Measurements from ENCODE around the gene FGB.

Gene FGB

DNA sequence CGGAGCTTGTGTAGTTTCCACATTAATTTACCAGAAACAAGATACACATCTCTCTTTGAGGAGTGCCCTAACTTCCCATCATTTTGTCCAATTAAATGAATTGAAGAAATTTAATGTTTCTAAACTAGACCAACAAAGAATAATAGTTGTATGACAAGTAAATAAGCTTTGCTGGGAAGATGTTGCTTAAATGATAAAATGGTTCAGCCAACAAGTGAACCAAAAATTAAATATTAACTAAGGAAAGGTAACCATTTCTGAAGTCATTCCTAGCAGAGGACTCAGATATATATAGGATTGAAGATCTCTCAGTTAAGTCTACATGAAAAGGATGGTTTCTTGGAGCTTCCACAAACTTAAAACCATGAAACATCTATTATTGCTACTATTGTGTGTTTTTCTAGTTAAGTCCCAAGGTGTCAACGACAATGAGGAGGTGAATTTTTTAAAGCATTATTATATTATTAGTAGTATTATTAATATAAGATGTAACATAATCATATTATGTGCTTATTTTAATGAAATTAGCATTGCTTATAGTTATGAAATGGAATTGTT lies at the start of gene FGB:
TSS of gene FGB (plus strand) at position 315 of the 558 bp plus-strand sequence. CDS start at position 323, 8 bp downstream.
- TF ChIP-seq POLR2A (IDR thresholded peaks at IDR 0.05; ENCODE audit: low read length) (no peak), GATA1 (IDR thresholded peaks at IDR 0.05; ENCODE audit: low read depth, low read length) (no peak)
- no peak for DNase-seq

DNA sequence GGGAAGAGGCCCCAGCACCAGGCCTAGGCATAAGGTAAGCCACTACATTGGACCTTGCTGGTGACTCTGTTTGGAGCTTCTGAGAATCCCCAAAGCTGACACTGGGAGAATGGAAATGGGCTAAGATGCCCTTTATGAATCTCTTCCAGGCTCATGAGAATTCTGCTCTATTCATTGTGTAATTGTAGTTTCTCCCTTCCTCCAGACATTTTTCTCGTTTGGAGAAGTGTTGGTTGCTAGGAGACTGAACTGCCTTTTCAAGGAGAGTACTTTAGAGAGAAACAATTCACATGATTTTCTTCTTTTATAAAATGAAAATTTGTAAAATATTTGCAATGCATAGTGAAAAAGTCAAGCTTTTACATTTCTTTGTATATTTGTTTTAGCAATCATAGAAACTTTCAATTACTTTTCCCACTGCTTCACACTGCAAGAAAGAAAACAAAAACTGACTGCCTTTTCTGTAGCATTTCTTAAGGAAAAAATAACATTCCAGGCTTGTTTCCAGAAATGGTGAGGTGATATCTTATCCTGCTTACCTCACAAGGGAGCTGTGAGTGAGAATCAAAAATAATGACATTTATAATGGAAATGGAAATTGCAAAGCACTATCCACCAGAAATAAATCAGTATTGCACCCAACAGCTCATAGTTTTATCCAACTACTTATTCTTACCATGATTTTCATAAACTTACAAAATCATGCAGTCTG lies 46.3 kb upstream of the FGB start:
- DNase-seq = no peak
- TF ChIP-seq POLR2A (IDR thresholded peaks at IDR 0.05; ENCODE audit: low read length) (no peak), GATA1 (IDR thresholded peaks at IDR 0.05; ENCODE audit: low read depth, low read length) (no peak)

DNA sequence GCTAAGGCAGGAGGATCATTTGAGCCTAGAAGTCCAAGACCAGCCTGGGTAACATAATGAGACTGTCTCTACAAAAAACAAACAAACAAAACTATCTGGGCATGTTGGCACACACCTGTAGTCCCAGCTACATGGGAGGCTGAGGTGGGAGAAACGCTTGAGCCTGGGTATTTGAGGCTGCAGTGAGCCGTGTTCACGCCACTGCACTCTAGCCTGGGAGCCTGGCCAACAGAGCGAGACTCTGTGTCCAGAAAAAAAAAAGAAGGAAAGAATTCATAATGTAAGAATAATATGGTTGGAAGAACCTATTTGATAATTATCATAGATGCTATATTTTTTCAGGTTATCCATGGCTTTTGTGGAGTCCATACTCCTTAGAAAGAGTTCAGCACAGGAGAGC lies 45.2 kb upstream of the FGB start:
- DNase-seq = no peak

DNA sequence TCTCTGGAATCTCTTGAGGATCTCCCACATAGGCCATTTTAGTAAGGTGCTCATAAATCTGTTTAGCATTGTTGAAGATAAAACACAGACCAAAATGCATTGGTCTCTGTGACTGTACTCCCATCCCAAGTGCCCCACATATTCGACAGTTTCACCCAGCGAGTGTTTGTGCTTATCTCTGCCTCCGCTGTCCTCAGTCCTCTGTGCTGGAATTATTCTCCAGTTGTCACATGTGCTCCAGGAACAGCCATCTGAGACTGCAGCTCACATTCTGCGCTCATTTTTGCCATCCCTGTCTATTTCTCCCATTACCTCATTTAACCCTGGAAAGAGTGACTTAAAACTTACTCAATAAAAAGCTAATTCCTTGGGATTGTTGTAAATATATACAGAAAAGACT lies 43.6 kb upstream of the FGB start:
- no peak for DNase-seq

More for the DNA sequence above, 45.2 kb upstream of the FGB start:
- TF ChIP-seq GATA1 (IDR thresholded peaks at IDR 0.05; ENCODE audit: low read depth, low read length) (no peak), POLR2A (IDR thresholded peaks at IDR 0.05; ENCODE audit: low read length) (no peak)

DNA sequence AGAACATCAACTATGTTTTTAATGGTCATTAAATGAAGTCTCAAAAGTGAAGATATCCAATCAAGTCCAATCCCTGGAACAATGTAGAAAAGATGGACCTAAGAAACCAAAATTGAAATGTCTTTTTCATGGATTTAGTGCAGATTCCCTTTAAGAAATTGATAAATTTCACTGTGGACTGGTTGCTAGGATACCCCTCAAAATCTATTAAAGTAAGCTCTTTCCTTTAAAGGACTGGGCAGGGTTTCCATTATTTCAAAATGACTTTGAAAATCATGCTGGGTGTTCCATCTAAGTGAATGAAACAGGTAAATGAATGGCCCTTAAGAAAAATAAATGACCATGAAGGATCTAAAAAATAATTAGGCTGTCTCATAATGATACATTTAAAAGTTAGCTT lies 41.2 kb upstream of the FGB start:
- no peak for TF ChIP-seq GATA1 (IDR thresholded peaks at IDR 0.05; ENCODE audit: low read depth, low read length)
- no peak for TF ChIP-seq POLR2A (IDR thresholded peaks at IDR 0.05; ENCODE audit: low read length)
- DNase-seq = no peak

More for the DNA sequence above, 43.6 kb upstream of the FGB start:
- TF ChIP-seq POLR2A (IDR thresholded peaks at IDR 0.05; ENCODE audit: low read length) = no peak
- no peak for TF ChIP-seq GATA1 (IDR thresholded peaks at IDR 0.05; ENCODE audit: low read depth, low read length)

DNA sequence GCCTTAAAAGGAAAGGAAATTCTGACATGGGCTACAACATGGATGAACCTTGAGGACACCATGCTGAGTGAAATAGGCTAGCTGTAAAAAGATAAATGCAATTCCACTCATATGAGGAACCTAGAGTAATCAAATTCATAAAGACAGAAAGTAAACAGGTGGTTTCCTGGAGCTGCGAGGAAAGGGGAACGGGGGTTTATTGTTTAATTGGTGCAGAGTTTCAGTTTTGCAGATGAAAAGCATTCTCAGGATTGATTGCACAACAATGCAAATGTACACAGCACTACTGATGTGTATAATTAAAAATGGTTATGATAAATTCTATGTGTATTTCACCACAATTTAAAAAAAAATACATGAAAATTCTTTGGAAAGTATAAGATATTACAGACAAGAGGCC lies 36.7 kb upstream of the FGB start:
- no peak for DNase-seq
- no peak for TF ChIP-seq GATA1 (IDR thresholded peaks at IDR 0.05; ENCODE audit: low read depth, low read length)

DNA sequence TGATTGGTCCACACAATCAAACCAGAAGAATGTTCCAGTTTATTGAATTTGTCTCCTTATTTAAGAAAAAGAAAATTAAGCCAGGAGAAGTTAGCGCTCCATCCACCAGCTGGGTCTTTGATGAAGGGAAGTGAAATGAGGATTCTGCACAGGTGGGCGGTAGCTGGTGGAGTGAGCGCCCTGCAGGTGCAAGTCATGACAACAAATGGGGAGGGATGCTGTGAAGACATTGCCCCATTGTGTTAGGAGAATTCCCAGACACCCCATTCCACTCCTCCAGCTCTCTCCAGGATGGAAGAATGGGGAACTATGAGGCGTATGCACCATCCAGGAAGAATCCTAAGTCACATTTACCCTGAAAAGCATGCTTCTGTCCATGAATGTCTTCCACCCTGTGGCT lies 35.5 kb upstream of the FGB start:
- TF ChIP-seq GATA1 (IDR thresholded peaks at IDR 0.05; ENCODE audit: low read depth, low read length) = no peak
- TF ChIP-seq POLR2A (IDR thresholded peaks at IDR 0.05; ENCODE audit: low read length) = no peak

DNA sequence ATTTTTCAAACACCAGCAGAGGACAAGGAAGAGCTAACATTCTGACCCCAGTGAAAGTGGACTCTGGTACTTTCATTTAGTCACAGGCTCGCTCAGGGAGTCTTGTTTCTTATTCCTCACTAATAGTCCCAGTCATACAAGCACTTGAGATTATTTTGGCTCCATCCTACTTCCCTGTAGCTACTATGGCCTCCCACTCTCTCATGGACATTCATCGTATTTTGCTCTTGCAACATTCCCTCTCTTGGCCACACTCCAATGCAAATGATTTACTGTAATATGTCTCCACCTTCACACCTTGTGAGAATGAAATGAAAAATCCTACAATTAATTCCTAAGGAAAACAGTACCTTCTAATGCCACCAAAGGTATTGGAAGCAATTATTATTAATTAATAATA lies 33.9 kb upstream of the FGB start:
- DNase-seq = no peak
- TF ChIP-seq GATA1 (IDR thresholded peaks at IDR 0.05; ENCODE audit: low read depth, low read length) (no peak), POLR2A (IDR thresholded peaks at IDR 0.05; ENCODE audit: low read length) (no peak)

More for the DNA sequence above, 35.5 kb upstream of the FGB start:
- no peak for DNase-seq

DNA sequence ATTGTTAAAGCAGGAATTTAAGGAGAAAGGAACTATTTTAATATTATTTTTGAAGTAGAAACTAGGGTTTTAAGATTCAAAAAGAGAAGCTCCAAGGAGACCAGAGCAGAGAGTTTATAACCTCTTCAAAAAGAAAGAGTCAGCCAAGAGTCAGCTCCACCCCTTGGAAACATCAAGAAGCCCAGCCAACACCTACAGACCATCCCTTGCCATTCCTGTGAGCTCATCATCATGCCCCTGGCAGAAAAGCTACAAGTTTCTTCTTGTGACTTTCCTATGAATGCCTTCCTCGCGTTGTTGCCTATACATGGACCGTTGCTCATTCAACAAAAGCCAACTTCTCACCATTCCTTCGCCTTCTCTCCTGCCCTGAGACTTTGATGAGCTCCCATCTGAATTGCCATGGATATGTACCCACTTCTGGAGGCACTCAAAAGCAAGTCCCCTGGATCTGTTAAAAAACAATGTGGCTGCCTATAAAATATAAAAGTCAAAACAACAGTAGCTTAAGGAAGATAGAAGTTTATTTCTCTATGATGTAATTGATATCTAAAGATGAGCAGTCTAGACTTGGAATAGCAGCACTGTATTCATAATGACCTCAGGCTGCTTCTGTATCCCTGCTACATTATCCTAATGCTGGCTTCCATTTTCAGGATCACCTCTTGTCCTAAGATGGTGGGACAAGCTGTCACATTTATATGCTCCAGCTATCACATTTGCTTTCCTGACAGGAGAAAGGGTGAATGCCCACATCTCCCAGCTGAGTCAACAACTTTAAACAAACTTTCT lies 32.9 kb upstream of the FGB start:
- no peak for DNase-seq
- TF ChIP-seq GATA1 (IDR thresholded peaks at IDR 0.05; ENCODE audit: low read depth, low read length) (no peak), POLR2A (IDR thresholded peaks at IDR 0.05; ENCODE audit: low read length) (no peak)

DNA sequence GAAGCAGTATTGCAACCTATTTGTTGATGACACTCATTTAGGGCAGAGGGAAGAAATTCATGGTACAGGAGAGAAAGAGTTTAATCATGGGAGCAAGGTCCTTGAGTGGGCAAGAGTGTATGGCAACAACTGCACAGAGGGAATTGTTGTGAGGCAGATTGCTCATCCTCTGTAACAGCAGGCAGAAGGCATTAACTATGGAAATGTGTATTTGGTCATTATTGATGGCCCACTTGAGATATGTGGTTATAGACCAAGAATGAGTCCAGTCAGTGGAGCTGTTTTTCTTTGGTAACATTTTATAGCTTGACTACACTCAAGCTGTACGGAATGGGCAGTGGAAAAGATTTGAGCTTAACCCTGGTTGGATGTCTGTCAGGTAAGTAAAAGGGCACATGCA lies 28.5 kb upstream of the FGB start:
- TF ChIP-seq POLR2A (IDR thresholded peaks at IDR 0.05; ENCODE audit: low read length) (peak; percentile 27), GATA1 (IDR thresholded peaks at IDR 0.05; ENCODE audit: low read depth, low read length) (no peak)
- DNase-seq = no peak

DNA sequence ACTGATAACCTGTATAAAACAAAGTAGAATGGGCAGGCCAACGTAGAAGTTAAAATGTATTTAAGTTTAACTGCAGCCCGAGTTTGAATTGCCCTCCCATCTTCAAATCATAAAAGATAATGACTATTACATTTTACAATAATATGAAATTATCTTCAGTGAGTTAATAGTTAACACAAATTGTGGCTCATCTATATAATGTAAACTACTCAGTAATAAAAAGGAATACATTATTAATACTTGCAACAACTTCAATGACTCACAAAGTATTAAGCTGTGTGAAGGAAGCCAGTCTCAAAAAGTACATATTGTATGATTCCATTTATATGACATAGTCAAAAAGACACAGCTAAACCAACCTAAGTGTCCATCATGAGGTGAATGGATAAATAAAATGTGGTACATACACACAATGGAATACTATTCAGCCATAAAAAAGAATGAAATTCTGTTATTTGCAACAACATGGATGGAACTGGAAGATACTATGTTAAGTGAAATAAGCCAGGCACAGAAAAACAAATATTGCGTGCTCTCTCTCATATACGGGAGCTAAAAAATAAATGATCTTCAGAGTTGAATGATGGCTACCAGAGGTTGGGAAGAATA lies 20.4 kb upstream of the FGB start:
- TF ChIP-seq GATA1 (IDR thresholded peaks at IDR 0.05; ENCODE audit: low read depth, low read length) = no peak
- TF ChIP-seq POLR2A (IDR thresholded peaks at IDR 0.05; ENCODE audit: low read length) = no peak
- DNase-seq = no peak

DNA sequence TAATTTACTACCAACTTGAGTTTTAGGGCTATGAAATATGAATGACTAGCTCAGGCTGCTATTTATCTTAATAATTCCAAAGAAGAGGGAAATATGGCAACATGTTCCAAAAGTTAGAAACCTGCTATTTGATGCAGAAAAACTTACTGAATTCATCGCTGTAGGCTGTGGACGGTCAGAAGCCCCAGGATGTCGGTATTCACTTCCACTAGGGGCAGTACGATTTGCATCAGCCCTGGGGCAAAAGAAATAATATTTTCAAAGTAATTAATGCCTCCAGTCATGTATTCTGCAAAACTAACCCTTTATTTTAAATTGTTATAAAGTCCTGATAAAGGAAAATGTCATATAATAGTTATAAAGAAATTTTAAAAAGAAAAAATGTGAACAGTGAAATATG lies 17.1 kb upstream of the FGB start:
- DNase-seq = peak in 1 of 2 experiments; percentile 1
- TF ChIP-seq GATA1 (IDR thresholded peaks at IDR 0.05; ENCODE audit: low read depth, low read length) (no peak), POLR2A (IDR thresholded peaks at IDR 0.05; ENCODE audit: low read length) (no peak)

DNA sequence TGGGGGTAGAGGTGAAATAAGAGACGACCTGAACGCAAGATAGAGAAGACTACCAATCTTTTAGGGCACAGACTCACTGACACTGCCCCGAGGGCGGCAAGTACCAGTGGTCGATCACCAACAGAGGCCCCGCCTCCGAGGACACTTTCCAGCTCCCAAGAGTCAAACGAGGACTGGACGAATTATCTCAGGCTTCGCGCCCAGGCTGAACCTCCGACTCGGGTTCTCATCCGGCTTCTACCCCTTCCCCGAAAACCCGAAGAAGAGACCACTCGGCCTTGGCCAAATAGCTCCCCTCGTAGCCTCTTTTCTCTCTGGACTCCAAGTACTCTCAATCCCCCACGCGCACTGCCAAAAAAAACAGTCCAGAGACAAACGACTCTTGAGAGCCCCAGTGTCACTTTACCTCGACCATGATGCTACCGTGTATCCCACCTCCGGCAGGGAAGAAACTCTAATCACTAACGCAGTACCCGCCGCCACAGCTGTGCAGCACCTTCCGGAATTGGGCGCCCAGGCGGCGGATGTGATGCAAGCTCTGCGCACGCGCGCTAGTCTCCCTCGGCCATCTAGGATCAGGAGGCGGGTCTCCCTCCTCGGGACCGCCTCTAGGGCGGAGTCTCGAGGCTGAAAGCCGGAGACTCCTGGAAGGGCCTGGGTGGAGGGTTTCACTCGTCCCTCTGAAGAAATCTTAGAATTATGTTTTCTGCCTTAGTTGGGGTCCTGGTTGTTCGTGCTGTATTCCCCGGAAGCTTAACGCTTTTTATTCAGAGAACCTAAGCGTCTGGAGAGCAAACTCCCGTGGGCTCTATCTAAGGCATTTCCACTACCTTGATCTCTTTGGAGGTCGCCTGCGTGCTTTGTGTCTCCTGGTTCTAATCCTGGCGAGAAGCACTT lies 12.7 kb upstream of the FGB start, which contains the start of gene PLRG1:
TSS of gene PLRG1 (minus strand) at position 507 of the 897 bp plus-strand sequence. CDS start at position 415, 92 bp downstream.
- TF ChIP-seq GATA1 (IDR thresholded peaks at IDR 0.05; ENCODE audit: low read depth, low read length) = no peak
- peak; percentile 91 for TF ChIP-seq POLR2A (IDR thresholded peaks at IDR 0.05; ENCODE audit: low read length)

More for the DNA sequence above, 12.7 kb upstream of the FGB start, which contains the start of gene PLRG1:
- DNase-seq = peak; percentile 96 to 98

Measured in erythroblast (primary cell).